ENCODE results near the gene PLPPR5. TPM values are rescaled to one million over a fixed set of nuclear protein-coding genes. Genes with fewer than 3 reads are reported as not detected.
"Not testable (repeated sequence)": the region's sequence is repeated elsewhere in the genome, so short reads cannot be mapped to it uniquely, and the experiment has no call there.

The PLPPR5 gene
- total RNA-seq, 1 experiment from 2014 or later = not detected

- DNase-seq = no peak
- Histone ChIP-seq H3F3A (ENCODE audit: insufficient read depth, low read depth) (no peaks in the 10 kb centered on the region), H3K27ac (no peak overlapping the region), H3K4me1 (replicated peaks; ENCODE audit: insufficient read depth) (no peaks in the 10 kb centered on the region), H2AFZ (no peak overlapping the region), H3K9me2 (ENCODE audit: insufficient read depth) (no peaks in the 10 kb centered on the region), H3K4me2 (no peak overlapping the region), H4K20me1 (ENCODE audit: insufficient read depth) (no peaks in the 10 kb centered on the region), H3K36me3 (ENCODE audit: low read depth) (no peaks in the 10 kb centered on the region), H3K79me2 (ENCODE audit: low read depth) (no peaks in the 10 kb centered on the region), H3K4me3 (no peak overlapping the region), H3K9me3 (ENCODE audit: insufficient read depth, low read depth) (no peaks in the 10 kb centered on the region), H3K27me3 (ENCODE audit: insufficient read depth, low read depth) (no peaks in the 10 kb centered on the region)
- no TSS peak for BruUV-seq (replicated peaks)
- ChIA-PET CTCF (no interaction called here), POLR2A (ENCODE audit: unreplicated experiment) (no interaction called here)
- intact Hi-C loops (cut with micrococcal nuclease; ENCODE audit: unreplicated experiment) = no loop called here
- TF ChIP-seq EZH2 (IDR thresholded peaks at IDR 0.05; ENCODE audit: low read depth) = no peak
- no peak for TF ChIP-seq CTCF (conservative IDR thresholded peaks at IDR 0.05)
Observed at GRCh38 chr1:98887507-98887906, 117.2 kb downstream of the PLPPR5 start.

- TF ChIP-seq EZH2 (IDR thresholded peaks at IDR 0.05; ENCODE audit: low read depth) = no peak
- TF ChIP-seq CTCF (conservative IDR thresholded peaks at IDR 0.05) = peak; percentile 23; the same call in 1 of the 2 replicates
- ChIA-PET POLR2A (ENCODE audit: unreplicated experiment) (no interaction called here), CTCF (no interaction called here)
- Histone ChIP-seq H3K36me3 (ENCODE audit: low read depth) (no peaks in the 10 kb centered on the region), H3K4me2 (no peak overlapping the region), H3K79me2 (ENCODE audit: low read depth) (no peaks in the 10 kb centered on the region), H3K27me3 (ENCODE audit: insufficient read depth, low read depth) (no peaks in the 10 kb centered on the region), H3K9me2 (ENCODE audit: insufficient read depth) (no peaks in the 10 kb centered on the region), H3K4me1 (replicated peaks; ENCODE audit: insufficient read depth) (no peaks in the 10 kb centered on the region), H3K27ac (no peak overlapping the region), H3K4me3 (no peak overlapping the region), H3F3A (ENCODE audit: insufficient read depth, low read depth) (no peaks in the 10 kb centered on the region), H2AFZ (no peak overlapping the region), H3K9me3 (ENCODE audit: insufficient read depth, low read depth) (no peaks in the 10 kb centered on the region), H4K20me1 (ENCODE audit: insufficient read depth) (no peaks in the 10 kb centered on the region)
- DNase-seq = no peak
- intact Hi-C loops (cut with micrococcal nuclease; ENCODE audit: unreplicated experiment) = no loop called here
- BruUV-seq (replicated peaks) = no TSS peak
Observed at GRCh38 chr1:98884864-98885263, 119.8 kb downstream of the PLPPR5 start.

GRCh38 chr1:98881901-98882300, 122.8 kb downstream of the PLPPR5 start:
- H3K4me1 ChIP-seq (replicated peaks; ENCODE audit: insufficient read depth) = no peaks in the 10 kb centered on the region
- POLR2A ChIA-PET (ENCODE audit: unreplicated experiment) = no interaction called here
- no peaks in the 10 kb centered on the region for H3K9me2 ChIP-seq (ENCODE audit: insufficient read depth)
- H3K36me3 ChIP-seq (ENCODE audit: low read depth) = no peaks in the 10 kb centered on the region
- no TSS peak for BruUV-seq (replicated peaks)
- H3F3A ChIP-seq (ENCODE audit: insufficient read depth, low read depth) = no peaks in the 10 kb centered on the region
- no peaks in the 10 kb centered on the region for H4K20me1 ChIP-seq (ENCODE audit: insufficient read depth)
- TF ChIP-seq EZH2 (IDR thresholded peaks at IDR 0.05; ENCODE audit: low read depth) = no peak
- TF ChIP-seq CTCF (conservative IDR thresholded peaks at IDR 0.05) = no peak
- H2AFZ ChIP-seq = no peak overlapping the region
- no peak overlapping the region for H3K4me3 ChIP-seq
- H3K4me2 ChIP-seq = no peak overlapping the region
- no peak overlapping the region for H3K27ac ChIP-seq
- intact Hi-C loops (cut with micrococcal nuclease; ENCODE audit: unreplicated experiment) = no loop called here
- no peaks in the 10 kb centered on the region for H3K9me3 ChIP-seq (ENCODE audit: insufficient read depth, low read depth)
- H3K27me3 ChIP-seq (ENCODE audit: insufficient read depth, low read depth) = no peaks in the 10 kb centered on the region
- CTCF ChIA-PET = no interaction called here
- no peak for DNase-seq
- H3K79me2 ChIP-seq (ENCODE audit: low read depth) = no peaks in the 10 kb centered on the region

- intact Hi-C loops (cut with micrococcal nuclease; ENCODE audit: unreplicated experiment); H3K4me3 ChIP-seq; CTCF ChIA-PET; H3F3A ChIP-seq (ENCODE audit: insufficient read depth, low read depth); H3K9me2 ChIP-seq (ENCODE audit: insufficient read depth); H3K9me3 ChIP-seq (ENCODE audit: insufficient read depth, low read depth); H3K4me1 ChIP-seq (replicated peaks; ENCODE audit: insufficient read depth); DNase-seq; H3K79me2 ChIP-seq (ENCODE audit: low read depth); BruUV-seq (replicated peaks); H3K27ac ChIP-seq; H3K27me3 ChIP-seq (ENCODE audit: insufficient read depth, low read depth); H3K36me3 ChIP-seq (ENCODE audit: low read depth); H4K20me1 ChIP-seq (ENCODE audit: insufficient read depth); POLR2A ChIA-PET (ENCODE audit: unreplicated experiment); H3K4me2 ChIP-seq; H2AFZ ChIP-seq: not testable (repeated sequence)
Observed at GRCh38 chr1:98881234-98881633, 123.4 kb downstream of the PLPPR5 start.
